HEK293 (cell line): ENCODE results near the gene MMP14.

Source experiments
- CTCF ChIP-seq: fragments of 450-650 bp; formaldehyde crosslinking; IDR thresholded peaks from 2 replicates; pipeline ENCODE4 v1.5.1; 2016; ENCODE audit warnings: missing biosample characterization, missing genetic modification characterization
- FEZF1 ChIP-seq: fragments of 450-650 bp; formaldehyde crosslinking; IDR thresholded peaks from 2 replicates; pipeline ENCODE4 v1.5.1; 2016; ENCODE audit warnings: missing biosample characterization, missing genetic modification characterization
- KLF1 ChIP-seq: fragments of 450-650 bp; formaldehyde crosslinking; IDR thresholded peaks from 2 replicates; pipeline ENCODE4 v1.5.1; 2016; ENCODE audit warnings: missing biosample characterization, missing genetic modification characterization
- SALL2 ChIP-seq: fragments of 450-650 bp; formaldehyde crosslinking; IDR thresholded peaks from 2 replicates; pipeline ENCODE4 v1.5.0; 2017; ENCODE audit warnings: missing biosample characterization, mild to moderate bottlenecking, missing genetic modification characterization, borderline replicate concordance
- ZNF10 ChIP-seq: fragments of 450-650 bp; formaldehyde crosslinking; IDR thresholded peaks from 2 replicates; pipeline ENCODE4 v1.5.1; 2017; ENCODE audit warnings: missing biosample characterization, missing genetic modification characterization
- ZNF138 ChIP-seq: fragments of 450-650 bp; formaldehyde crosslinking; IDR thresholded peaks from 2 replicates; pipeline ENCODE4 v1.5.1; 2016; ENCODE audit warnings: missing biosample characterization, missing genetic modification characterization, borderline replicate concordance
- ZNF449 ChIP-seq: fragments of 450-650 bp; formaldehyde crosslinking; IDR thresholded peaks from 2 replicates; pipeline ENCODE4 v1.5.1; 2017; ENCODE audit warnings: missing biosample characterization, mild to moderate bottlenecking, missing genetic modification characterization, moderate library complexity

DNA sequence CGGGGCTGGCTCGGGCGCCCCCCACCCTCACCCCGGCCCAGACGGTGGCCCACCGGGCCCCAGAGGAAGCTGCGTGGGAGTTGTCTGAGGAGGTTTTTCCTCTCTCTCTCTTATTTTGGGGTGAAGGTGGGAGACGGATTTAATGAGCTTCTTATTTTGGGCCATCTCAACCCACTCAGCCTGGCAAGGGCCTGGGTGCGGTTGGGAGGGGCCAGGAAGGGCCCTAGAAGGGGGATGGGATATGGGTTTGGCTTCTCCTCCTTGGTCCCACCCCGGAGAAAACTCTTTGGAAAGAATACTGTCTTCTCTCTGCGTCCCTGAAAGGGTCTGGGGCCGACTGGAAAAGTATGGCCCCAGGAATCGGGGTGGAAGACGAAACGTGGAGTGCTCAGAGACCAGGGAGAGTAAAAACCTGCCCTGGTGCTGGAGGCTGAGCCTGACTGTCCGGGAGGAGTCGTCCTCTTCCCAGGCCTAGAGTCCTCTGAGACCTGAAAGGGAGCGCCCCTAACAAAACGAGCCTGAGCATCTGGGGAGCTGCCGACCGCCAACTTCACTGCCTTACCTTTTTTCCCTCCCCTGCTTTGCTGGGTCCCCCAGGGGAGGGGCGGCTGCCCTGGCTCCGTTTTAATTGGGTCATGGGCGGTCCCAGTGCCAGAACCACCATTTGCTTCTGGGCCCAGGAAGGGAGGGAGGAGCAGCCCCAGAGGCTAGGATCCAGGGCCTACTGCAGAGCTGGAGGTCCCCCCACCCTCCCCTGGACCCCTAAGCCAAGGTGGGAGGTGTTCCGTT is 1.6 kb downstream of the MMP14 start:
- TF ChIP-seq KLF1: no peak
- no peak for TF ChIP-seq FEZF1 (tag by site-specific recombination)
- no peak for TF ChIP-seq CTCF (tag by site-specific recombination)
- no peak for TF ChIP-seq ZNF138 (tag by site-specific recombination)
- no peak for TF ChIP-seq ZNF449 (tag by site-specific recombination)
- no peak for TF ChIP-seq ZNF10
- TF ChIP-seq SALL2 (tag by site-specific recombination): no peak
